ENCODE results near the gene RAB41. TPM values are rescaled to one million over a fixed set of nuclear protein-coding genes. Genes with fewer than 3 reads are reported as not detected.

Gene RAB41
- total and polyA plus RNA-seq, 10 of the 15 experiments (the other 5 are each of a cell fraction or from before 2014, with no cell fraction given), result 0.05 to 0.31 TPM; not detected in 8

GRCh38 chrX:70254909-70255308 lies 27.1 kb upstream of the RAB41 start (continued):
- no peak for TF ChIP-seq REST (IDR thresholded peaks at IDR 0.05; ENCODE audit: low read depth, low read length)
- TF ChIP-seq GABPA (IDR thresholded peaks at IDR 0.05; ENCODE audit: low read depth), result no peak
- TF ChIP-seq DPF2 (IDR thresholded peaks at IDR 0.05), result no peak
- TF ChIP-seq RELA (IDR thresholded peaks at IDR 0.05; ENCODE audit: borderline replicate concordance, partially characterized antibody), result no peak

GRCh38 chrX:70255452-70255851 lies 26.5 kb upstream of the RAB41 start:
- POLR2A ChIA-PET, result no interaction called here
- DNase-seq (ENCODE audit: low read depth, low spot score), result no peak

More at GRCh38 chrX:70255452-70255851, 26.5 kb upstream of the RAB41 start:
- in situ Hi-C loops (cut with MboI), result no loop called here
- H3K36me3 ChIP-seq (ENCODE audit: control insufficient read depth in 2 of 2, insufficient read depth in 2 of 2, low read length in 1 of 2), result no peaks in the 10 kb centered on the region
- H3K79me2 ChIP-seq (ENCODE audit: control insufficient read depth, insufficient read depth, low read length), result no peaks in the 10 kb centered on the region
- ChIA-PET RAD21 (ENCODE audit: unreplicated experiment) (no interaction called here), SMC1A (ENCODE audit: uncharacterized antibody, unreplicated experiment) (no interaction called here), CTCF (no interaction called here)
- H3K4me3 ChIP-seq, result no peak overlapping the region
- intact Hi-C loops (cut with micrococcal nuclease; ENCODE audit: unreplicated experiment), result no loop called here
- H3K27ac ChIP-seq (ENCODE audit: control insufficient read depth, insufficient read depth), result no peak overlapping the region
- no TSS peak for BruUV-seq (replicated peaks)
- H3K9ac ChIP-seq (ENCODE audit: control insufficient read depth, insufficient read depth, low read length), result no peak overlapping the region
- no peaks in the 10 kb centered on the region for H4K20me1 ChIP-seq (ENCODE audit: control insufficient read depth, insufficient read depth)
- no peak overlapping the region for H3K4me2 ChIP-seq (ENCODE audit: control insufficient read depth, insufficient read depth)
- H2AFZ ChIP-seq (ENCODE audit: control insufficient read depth, low read depth, low read length), result no peak overlapping the region
- no peak for ATAC-seq
- no peaks in the 10 kb centered on the region for H3K9me3 ChIP-seq (replicated peaks; ENCODE audit: control insufficient read depth, insufficient read depth, low read length)
- FAIRE-seq, result no peak
- no peaks in the 10 kb centered on the region for H3K27me3 ChIP-seq (replicated peaks in 1 of 2; ENCODE audit: control insufficient read depth in 2 of 2, insufficient read depth in 2 of 2, low read length in 1 of 2)
- no peaks in the 10 kb centered on the region for H3K4me1 ChIP-seq (ENCODE audit: control insufficient read depth, insufficient read depth, low read length)
- WGBS (ENCODE audit: insufficient coverage, insufficient replicate concordance, low lambda C conversion rate, missing lambda C conversion rate), result 75% methylated on average over 2 of the region's 2 CpGs
- no peak for TF ChIP-seq ZNF592 (IDR thresholded peaks at IDR 0.05)
- no peak for TF ChIP-seq MTA2 (IDR thresholded peaks at IDR 0.05; ENCODE audit: low read depth)
